HepG2 (cell line): ENCODE data around the gene NEURL4. TPM values are rescaled to one million over a fixed set of nuclear protein-coding genes. Genes with fewer than 3 reads are reported as not detected.
A peak's percentile ranks its signal among the peaks of the same experiment; 100 is the strongest.

Experiments used
- CBX5 ChIP-seq: sonication (generic); formaldehyde crosslinking; IDR thresholded peaks from 2 replicates; pipeline ENCODE4 v1.4.0; 2020; ENCODE audit warnings: missing genetic modification reagents, borderline replicate concordance
- CREB1 ChIP-seq, 2 experiments: fragments of 450-650 bp in 1 of 2; IDR thresholded peaks; 2 replicates each; pipeline ENCODE4 v1.6.1; 2016 to 2017; ENCODE audit warnings: control low read depth in 1 of 2, mild to moderate bottlenecking in 1 of 2, missing compliant biosample characterization in 1 of 2, missing genetic modification characterization in 1 of 2
- EEA1 ChIP-seq: sonication (generic); formaldehyde crosslinking; IDR thresholded peaks from 2 replicates; pipeline ENCODE4 v1.5.1; 2020; ENCODE audit warnings: mild to moderate bottlenecking, missing genetic modification reagents, borderline replicate concordance
- ISX ChIP-seq: sonication (generic); formaldehyde crosslinking; conservative IDR thresholded peaks from 2 replicates; pipeline ENCODE4 v1.5.0; 2020; ENCODE audit warnings: missing genetic modification reagents
- KDM2A ChIP-seq: sonication (generic); formaldehyde crosslinking; IDR thresholded peaks from 2 replicates; pipeline ENCODE4 v1.4.0; 2020; ENCODE audit warnings: low read depth, missing genetic modification reagents, borderline replicate concordance
- MEIS1 ChIP-seq: sonication (generic); formaldehyde crosslinking; IDR thresholded peaks from 2 replicates; pipeline ENCODE4 v1.9.0; 2021; ENCODE audit warnings: mild to moderate bottlenecking, missing genetic modification reagents, moderate library complexity, borderline replicate concordance
- RXRA ChIP-seq: sonication (generic); formaldehyde crosslinking; IDR thresholded peaks from 2 replicates; pipeline ENCODE4 v1.5.1; 2020; ENCODE audit warnings: missing genetic modification reagents
- TOPORS ChIP-seq: sonication (generic); formaldehyde crosslinking; IDR thresholded peaks from 2 replicates; pipeline ENCODE4 v1.8.0; 2023; ENCODE audit warnings: mild to moderate bottlenecking, missing genetic modification reagents
- YY1 ChIP-seq: IDR thresholded peaks from 2 replicates; pipeline ENCODE4 v1.6.1; 2011; ENCODE audit warnings: low read length, low read depth, moderate library complexity, mild to moderate bottlenecking; ENCODE audit not compliant: insufficient read depth, insufficient replicate concordance
- ZBTB26 ChIP-seq: IDR thresholded peaks from 2 replicates; pipeline ENCODE4 v1.6.1; 2016; ENCODE audit warnings: missing compliant biosample characterization, missing genetic modification reagents, borderline replicate concordance
- ZNF296 ChIP-seq: sonication (generic); formaldehyde crosslinking; conservative IDR thresholded peaks from 2 replicates; pipeline ENCODE4 v1.5.0; 2020; ENCODE audit warnings: mild to moderate bottlenecking, missing genetic modification reagents
- ZNF431 ChIP-seq: sonication (generic); formaldehyde crosslinking; IDR thresholded peaks from 2 replicates; pipeline ENCODE4 v1.9.0; 2022; ENCODE audit warnings: missing genetic modification reagents, low read depth, mild to moderate bottlenecking, borderline replicate concordance
- ZNF513 ChIP-seq: sonication (generic); formaldehyde crosslinking; conservative IDR thresholded peaks from 2 replicates; pipeline ENCODE4 v1.5.0; 2020; ENCODE audit warnings: missing genetic modification reagents
- ZNF563 ChIP-seq: sonication (generic); formaldehyde crosslinking; IDR thresholded peaks from 2 replicates; pipeline ENCODE4 v1.8.0; 2022; ENCODE audit warnings: mild to moderate bottlenecking, moderate library complexity, missing genetic modification reagents
- ZNF776 ChIP-seq: sonication (generic); formaldehyde crosslinking; IDR thresholded peaks from 2 replicates; pipeline ENCODE4 v1.4.0; 2020; ENCODE audit warnings: mild to moderate bottlenecking, missing genetic modification reagents
- polyA plus RNA-seq, 8 experiments: library from polyadenylated mRNA; depleted of rRNA in 3 of 8; stranded (reverse) in 7 of 8; unstranded in 1 of 8; fragments of >200 nt; fragmentation: Illumina TruSeq in 4 of 8; extraction: Trizol in 4 of 8; gene quantifications; 2 replicates each; pipeline versions ENCODE4 v1.2.1 to v1.2.3, GENCODE V29; 2011 to 2016; ENCODE audit warnings: low read depth in 4 of 8, missing spikeins in 1 of 8, mixed read lengths in 1 of 8; ENCODE audit not compliant: insufficient read depth in 1 of 8
- total RNA-seq, 5 experiments: library from RNA; depleted of rRNA; stranded (reverse); fragments of >200 nt; fragmentation: Illumina TruSeq; extraction: Trizol; gene quantifications; 2 replicates each; pipeline ENCODE4 v1.2.3, GENCODE V29; 2016; ENCODE audit warnings: low read depth in 1 of 5
- TF ChIP-seq, protein P1 (sequence below): sonication (generic); formaldehyde crosslinking; IDR thresholded peaks from 2 replicates; pipeline ENCODE4 v1.4.0; 2020; ENCODE audit warnings: missing genetic modification reagents
- TF ChIP-seq, protein P2 (sequence below): sonication (generic); formaldehyde crosslinking; IDR thresholded peaks from 2 replicates; pipeline ENCODE4 v1.4.0; 2020; ENCODE audit warnings: missing genetic modification reagents
- TF ChIP-seq, protein P3 (sequence below): sonication (generic); formaldehyde crosslinking; IDR thresholded peaks from 2 replicates; pipeline ENCODE4 v1.8.0; 2022; ENCODE audit warnings: low read depth, missing genetic modification reagents

Gene NEURL4
- total and polyA plus RNA-seq, 2 of the 13 experiments (the other 11 are each of a cell fraction or from before 2014, with no cell fraction given) = 14.8 to 15.7 TPM

DNA sequence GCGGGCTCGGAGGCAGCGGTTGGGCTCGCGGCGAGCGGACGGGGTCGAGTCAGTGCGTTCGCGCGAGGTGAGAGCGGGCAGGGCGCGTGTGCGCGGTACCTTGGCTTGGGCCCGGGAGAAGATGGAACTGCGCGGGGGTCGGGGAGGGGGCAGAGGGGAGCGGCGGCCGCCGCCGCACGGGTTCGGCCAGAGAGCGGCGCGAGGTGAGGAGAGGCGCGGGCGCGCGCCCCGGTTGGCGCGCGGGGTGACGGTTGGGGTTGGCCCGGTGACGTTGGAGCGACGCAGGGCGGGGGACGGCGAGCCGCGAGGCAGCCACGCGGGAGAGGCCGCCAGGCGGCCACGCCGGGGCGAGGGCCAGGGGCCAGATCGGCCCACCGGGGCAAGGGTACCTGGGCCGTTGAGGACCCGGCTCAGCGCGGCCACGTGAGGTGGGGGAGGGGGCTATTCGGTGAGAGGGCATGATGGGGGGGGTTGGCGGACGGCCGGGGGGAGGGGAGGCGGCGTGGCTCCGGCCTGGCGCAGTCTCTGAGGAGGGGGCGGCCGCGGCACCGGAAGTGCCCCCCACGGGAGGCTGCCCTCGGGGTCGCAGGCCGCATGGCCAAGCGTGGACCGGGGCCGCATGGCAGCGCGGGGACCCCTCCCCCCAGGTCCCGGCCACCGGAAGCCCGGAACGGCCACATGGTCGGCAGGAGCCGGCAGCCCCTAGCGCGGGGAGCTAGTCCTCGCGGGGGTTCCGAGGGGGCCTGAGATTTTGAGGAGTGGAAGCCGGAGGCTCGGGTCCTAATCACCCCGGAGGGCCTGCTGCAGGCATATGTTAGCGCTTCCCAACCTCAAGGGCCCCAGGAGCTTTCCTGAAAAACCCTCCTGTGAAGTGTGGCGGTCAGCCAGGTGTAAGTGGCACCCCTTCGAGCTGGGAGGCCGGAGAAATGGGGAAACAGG lies 21.2 kb downstream of the NEURL4 start (continued):
- TF ChIP-seq ZBTB26 (no peak), ZNF513 (CRISPR knock-in tag) (no peak), ZNF563 (CRISPR knock-in tag) (peak; percentile 54; the same call in 1 of the 2 replicates), CBX5 (no peak), ISX (CRISPR knock-in tag) (no peak), RXRA (CRISPR knock-in tag) (peak; percentile 38; the same call in 1 of the 2 replicates), ZNF431 (CRISPR knock-in tag) (0 out of 2 replicates have a peak, but pooled peaks have one; percentile 43), MEIS1 (CRISPR knock-in tag) (no peak), YY1 (peak; percentile 48), KDM2A (CRISPR knock-in tag) (0 out of 2 replicates have a peak, but pooled peaks have one; percentile 26), CREB1 (IDR thresholded peaks at IDR 0.05) (no peak), CREB1 (CRISPR knock-in tag; IDR thresholded peaks at IDR 0.05) (no peak), TOPORS (CRISPR knock-in tag) (no peak), ZNF776 (no peak), EEA1 (CRISPR knock-in tag) (peak; percentile 26; the same call in 1 of the 2 replicates), ZNF296 (CRISPR knock-in tag) (0 out of 2 replicates have a peak, but pooled peaks have one; percentile 27)
- TF ChIP-seq, protein P1, sequence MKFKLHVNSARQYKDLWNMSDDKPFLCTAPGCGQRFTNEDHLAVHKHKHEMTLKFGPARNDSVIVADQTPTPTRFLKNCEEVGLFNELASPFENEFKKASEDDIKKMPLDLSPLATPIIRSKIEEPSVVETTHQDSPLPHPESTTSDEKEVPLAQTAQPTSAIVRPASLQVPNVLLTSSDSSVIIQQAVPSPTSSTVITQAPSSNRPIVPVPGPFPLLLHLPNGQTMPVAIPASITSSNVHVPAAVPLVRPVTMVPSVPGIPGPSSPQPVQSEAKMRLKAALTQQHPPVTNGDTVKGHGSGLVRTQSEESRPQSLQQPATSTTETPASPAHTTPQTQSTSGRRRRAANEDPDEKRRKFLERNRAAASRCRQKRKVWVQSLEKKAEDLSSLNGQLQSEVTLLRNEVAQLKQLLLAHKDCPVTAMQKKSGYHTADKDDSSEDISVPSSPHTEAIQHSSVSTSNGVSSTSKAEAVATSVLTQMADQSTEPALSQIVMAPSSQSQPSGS (CRISPR knock-in tag) = no peak
- TF ChIP-seq, protein P2, sequence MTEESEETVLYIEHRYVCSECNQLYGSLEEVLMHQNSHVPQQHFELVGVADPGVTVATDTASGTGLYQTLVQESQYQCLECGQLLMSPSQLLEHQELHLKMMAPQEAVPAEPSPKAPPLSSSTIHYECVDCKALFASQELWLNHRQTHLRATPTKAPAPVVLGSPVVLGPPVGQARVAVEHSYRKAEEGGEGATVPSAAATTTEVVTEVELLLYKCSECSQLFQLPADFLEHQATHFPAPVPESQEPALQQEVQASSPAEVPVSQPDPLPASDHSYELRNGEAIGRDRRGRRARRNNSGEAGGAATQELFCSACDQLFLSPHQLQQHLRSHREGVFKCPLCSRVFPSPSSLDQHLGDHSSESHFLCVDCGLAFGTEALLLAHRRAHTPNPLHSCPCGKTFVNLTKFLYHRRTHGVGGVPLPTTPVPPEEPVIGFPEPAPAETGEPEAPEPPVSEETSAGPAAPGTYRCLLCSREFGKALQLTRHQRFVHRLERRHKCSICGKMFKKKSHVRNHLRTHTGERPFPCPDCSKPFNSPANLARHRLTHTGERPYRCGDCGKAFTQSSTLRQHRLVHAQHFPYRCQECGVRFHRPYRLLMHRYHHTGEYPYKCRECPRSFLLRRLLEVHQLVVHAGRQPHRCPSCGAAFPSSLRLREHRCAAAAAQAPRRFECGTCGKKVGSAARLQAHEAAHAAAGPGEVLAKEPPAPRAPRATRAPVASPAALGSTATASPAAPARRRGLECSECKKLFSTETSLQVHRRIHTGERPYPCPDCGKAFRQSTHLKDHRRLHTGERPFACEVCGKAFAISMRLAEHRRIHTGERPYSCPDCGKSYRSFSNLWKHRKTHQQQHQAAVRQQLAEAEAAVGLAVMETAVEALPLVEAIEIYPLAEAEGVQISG = peak; percentile 28; the same call in 1 of the 2 replicates
- TF ChIP-seq, protein P3, sequence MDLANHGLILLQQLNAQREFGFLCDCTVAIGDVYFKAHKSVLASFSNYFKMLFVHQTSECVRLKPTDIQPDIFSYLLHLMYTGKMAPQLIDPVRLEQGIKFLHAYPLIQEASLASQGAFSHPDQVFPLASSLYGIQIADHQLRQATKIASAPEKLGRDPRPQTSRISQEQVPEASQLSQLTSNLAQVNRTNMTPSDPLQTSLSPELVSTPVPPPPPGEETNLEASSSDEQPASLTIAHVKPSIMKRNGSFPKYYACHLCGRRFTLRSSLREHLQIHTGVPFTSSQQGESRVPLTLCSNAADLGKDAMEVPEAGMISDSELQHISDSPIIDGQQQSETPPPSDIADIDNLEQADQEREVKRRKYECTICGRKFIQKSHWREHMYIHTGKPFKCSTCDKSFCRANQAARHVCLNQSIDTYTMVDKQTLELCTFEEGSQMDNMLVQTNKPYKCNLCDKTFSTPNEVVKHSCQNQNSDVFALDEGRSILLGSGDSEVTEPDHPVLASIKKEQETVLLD (CRISPR knock-in tag) = peak; percentile 52; the same call in 1 of the 2 replicates
